Limb (tissue), 2 donors: Measurements from ENCODE around the gene R3HDM1.
"Not testable (repeated sequence)": the region's sequence is repeated elsewhere in the genome, so short reads cannot be mapped to it uniquely, and the experiment has no call there.

Experiments used
- DNase-seq, 2 donors: peaks; one replicate each; pipeline ENCODE4 v3.0.0-alpha.2; 2016; ENCODE audit errors: extremely low spot score in 2 of 2

R3HDM1 gene

DNA sequence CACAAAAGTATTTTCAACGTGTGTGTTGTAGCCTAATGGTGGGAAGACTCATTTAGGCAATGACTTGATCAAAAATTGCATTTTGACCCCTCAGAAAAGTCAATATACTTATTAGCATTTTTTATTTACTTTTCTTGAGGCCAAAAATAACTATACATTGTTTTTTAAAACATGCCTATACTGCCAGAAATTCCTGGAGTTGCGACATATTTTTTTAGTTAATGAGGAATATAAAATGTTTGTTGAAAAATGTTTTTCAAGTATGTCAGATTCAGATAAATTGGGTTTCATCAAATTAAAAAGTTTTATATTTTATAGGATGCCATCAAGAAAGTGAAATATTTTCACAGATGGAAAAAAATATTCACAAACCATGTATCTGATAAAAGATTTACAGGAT is 39.6 kb downstream of the R3HDM1 start:
- no peak for DNase-seq

DNA sequence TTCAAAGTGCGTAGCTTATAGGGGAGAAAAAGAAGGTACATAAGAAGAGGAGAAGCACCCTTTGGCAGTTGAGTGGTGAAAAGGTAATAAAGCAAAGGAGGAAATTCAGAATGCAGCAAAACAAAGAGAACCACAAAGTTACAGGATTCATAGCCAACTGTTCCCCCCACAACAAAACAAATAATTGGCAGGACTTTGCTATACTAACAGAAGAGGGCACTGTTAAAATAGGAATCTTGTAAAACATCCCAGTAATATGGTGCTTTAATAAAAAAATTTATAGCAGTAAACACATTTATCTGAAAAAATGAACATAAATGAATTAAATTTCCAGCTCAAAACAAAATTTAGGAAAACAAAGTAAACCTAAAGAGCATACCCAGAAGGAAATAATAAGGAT is 42.3 kb downstream of the R3HDM1 start:
- no peak for DNase-seq

DNA sequence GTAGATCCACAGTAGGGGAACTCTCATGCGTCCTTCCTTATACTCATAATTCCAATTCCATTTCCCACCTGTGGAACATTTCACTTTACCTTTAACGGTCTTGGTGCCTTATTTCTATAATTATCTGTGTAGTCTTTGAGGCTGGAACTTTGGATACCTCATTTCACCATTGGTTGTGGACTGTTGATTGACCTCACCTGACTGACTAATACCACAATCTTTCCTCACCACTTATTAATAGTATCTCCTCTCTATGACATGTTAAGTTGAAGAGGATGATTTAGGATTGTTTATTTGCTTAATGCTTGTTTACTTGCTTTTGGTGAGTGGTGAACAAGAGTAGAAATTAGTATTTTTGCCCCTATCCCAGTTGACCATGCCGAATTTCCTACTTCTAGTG is 50.0 kb downstream of the R3HDM1 start:
- no peak for DNase-seq

DNA sequence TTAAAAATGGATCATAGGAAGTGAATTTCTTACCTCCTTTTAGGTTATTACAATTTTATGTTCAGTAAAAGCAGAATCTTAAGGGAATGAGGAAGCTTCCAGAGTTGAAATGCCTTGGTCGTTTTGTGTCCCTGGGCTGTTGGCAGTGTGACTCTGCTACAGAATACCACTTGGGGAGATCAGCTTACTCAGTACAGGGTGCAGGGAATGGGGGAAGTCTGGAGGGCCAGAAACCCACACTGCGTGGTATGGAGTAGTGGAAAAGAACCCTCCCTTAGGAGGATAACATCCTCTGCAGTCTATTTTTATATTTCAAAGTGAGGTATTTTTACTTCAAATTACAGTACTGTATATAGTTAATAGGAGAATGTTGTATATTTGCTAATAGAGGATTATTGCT is 51.1 kb downstream of the R3HDM1 start:
- no peak for DNase-seq

DNA sequence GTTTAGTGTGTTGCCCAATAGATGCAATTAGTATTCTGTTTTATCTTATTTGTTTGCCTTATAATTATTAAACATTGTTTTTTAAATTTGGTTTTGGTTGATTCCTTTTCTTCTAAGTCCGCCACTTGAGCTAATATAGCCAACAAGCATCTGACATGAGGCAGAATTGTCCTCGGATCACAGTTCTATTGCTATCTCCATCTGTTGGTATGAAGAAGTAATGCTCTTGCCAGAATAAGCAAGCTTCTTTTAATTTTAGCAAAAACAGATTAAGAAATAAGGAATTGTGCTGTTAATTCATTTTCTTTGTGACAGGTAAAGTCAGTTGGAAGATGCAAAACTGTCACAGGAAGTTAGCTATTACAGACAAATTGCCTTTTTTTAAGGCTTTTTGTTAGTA is 54.3 kb downstream of the R3HDM1 start:
- no peak for DNase-seq

DNA sequence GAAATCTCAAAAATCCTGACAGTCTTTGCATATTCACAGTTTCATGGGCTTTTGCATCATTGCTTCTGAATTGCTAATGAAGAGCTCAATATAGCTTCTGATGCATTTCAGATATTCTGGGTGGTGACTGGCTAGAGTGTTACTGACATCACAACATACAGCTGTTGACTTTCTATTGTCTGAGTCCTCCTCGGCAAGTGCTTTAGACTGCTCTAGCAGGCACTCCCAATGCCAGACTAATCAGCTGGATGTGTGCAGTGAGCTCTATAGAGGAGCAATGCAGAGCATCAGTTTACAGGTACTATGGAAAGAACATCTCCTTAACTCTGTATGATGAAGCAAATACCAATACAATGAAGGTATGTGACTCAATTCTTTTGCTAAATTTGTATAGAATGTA is 54.9 kb downstream of the R3HDM1 start:
- DNase-seq, result no peak

DNA sequence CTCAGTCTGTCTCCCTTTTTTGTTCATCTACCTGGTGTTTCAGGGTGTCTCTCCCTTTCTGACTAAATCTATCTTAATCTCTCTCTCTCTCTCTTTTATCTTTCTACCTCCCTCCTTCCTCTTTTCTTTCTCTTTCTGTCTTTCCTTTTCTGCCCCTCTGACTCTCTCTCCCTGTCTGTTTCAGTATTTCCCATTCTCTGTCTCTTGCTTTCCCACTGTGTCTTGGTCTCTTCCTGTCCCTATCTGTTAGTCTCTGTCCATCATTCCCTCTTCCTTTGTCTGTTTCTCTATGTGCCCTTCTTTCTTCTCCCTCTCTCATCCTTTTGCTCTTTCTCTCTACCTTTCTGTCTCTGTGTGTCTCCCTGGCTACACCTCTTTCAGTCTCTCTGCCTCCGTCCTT is 56.7 kb downstream of the R3HDM1 start:
- DNase-seq, result no peak

DNA sequence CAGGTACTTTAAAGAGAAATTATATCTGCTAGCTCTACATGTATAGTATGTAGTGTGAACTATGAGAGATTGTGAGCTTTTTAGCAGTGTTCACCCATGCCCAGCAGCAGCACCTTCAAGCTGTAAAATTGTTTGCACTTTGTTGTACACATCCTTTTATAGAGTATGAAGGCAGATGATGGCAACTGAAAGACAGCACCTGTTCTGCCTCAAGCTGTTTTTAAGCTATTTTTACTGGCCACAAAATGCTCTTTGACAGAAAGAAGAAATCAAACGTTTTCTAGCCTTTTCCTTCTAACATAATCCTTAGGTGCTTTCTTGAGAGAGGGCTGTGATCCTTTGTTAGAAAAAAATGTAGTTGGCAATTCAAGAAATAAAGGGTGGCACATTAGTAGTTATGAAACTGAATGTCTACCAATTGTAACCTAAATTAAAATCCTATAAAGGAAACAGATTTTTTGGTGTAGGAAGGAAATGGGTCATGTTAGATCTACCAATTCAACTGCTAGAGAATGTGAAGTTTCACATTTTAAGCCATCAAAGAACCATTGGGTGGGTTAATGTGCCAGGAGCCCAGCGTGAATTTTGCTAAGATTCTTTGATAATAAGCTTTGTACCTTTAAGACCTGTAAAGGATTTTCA is 59.5 kb downstream of the R3HDM1 start:
- DNase-seq, result no peak

DNA sequence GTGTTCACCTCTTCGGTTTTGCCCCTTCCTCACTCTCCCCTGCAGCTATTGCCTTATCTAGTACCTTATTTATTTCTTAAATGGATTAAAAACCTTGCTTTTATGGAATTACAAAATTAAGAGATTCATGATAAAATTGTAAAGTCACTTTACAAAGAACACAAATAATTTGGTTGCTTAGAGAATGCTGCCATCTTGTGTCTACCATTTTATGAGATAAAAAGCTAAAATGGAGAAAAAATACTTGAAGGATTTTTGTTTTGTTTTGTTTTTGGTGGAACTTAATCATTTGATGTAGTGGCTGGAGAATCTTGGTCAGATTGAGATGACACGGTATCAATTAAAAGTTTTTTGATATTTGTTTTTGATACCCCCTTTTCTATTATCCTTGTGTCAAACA is 69.6 kb downstream of the R3HDM1 start:
- DNase-seq, result no peak

DNA sequence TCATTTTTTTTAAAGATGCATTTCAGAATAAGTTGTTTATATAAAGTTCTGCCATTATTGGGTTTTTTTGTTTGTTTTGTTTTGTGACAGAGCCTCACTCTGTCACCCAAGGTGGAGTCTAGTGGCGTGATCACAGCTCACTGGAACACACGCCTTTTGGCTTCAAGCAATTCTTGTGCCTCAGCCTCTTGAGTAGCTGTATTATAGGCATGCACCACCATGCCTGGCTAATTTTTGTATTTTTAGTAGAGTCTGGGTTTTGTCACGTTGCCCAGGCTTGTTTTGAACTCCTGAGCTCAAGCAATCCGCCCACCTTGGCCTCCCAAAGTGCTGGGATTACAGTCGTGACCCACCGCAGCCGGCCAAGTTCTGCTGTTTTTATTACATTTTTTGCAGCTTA is 72.3 kb downstream of the R3HDM1 start:
- no peak for DNase-seq

DNA sequence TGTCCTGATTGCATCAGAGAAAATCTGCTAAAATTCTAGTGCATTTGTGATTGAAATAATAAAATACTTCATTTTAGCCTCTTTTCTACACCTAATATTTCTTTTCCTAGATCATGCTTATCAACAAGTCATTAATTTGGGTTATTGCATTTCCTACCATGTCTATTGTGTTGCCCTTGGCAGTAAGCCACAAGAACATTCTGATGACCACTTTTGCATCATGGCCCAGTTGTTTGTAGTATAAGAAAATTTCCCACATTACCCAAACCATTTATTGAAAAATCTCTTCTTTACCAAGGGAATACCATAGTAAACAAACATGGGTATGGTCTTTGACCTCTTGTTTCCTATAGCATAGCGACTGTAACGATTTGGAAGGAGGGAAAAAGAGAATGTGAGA is 76.3 kb downstream of the R3HDM1 start:
- DNase-seq, result no peak

DNA sequence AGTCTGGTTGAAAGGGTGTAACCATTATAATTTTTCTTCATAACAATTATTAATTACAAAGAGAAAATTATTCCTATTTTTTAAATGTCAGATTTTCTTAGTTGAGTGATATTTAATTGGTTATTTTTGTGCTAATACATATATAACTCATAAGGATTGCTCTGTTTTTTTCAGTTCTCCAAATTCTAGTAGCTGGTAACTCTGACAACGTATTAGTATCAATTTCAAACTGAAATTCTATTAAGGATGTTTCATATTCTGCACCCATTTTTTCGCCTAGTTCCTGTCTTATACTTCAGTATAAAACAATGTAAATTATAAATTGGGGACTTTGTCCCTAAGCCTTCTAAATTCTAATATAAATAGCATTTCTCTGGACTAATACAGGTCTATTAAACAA is 81.0 kb downstream of the R3HDM1 start:
- no peak for DNase-seq

DNA sequence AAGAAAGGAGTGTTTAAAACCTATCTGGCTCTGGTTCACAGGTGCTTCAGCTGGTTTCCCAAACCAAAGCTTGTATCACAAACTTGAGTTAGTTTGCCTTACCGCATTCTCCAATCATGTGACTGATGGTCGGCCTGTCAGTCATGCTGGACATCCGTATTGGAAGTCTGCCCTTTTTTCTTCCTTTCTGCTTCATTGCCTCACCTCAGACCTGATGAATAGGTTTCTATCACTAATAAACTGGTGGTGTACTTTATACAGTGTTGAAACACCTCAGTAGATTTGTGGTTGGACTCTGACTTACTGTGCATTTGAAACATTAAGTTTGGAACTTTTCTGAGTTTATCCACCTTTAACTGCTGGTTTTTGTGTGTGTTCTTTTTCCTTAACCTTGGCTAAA is 84.1 kb downstream of the R3HDM1 start:
- DNase-seq, result no peak

DNA sequence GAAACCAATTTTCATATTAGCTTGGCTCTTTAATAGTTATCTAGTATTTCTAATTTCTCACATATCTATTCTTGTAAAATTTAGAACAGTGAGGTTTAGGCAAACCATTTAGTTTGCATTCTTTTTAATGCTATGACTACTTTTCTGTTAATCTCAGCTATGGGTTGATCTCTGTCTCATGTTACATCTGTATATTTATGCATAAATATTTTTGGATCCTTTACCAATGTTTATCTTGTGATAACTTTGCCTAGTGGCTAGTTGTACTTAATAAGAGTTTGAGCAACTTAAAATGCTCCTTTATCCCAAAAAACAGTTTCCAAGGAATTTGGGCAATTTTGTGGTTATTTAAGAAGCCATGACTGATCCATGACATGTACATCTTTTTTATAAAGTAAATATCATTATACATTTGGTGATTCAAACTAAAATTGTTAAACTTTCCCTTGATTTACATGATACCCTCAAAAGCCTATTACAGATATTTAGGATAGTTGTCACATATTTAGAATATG is 86.3 kb downstream of the R3HDM1 start:
- no peak for DNase-seq

DNA sequence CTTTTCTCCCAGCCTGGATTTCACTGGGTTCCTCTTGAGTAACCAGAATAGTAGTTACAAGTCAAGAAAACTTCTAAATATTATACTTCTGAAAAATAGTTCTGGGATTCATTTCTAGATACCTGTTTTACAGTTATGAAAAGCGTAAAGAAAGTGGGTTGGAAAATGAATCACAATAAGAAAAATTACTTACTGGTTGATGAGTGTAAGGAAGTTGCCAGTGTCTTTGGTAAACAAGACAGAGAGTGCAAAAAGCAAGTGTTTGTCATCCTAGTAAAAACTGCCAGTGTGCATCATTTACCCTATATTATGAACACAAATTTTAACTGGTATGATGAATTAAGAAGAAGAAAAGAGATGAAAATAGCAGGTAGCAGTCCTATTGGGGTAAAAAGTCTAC is 88.9 kb downstream of the R3HDM1 start:
- no peak for DNase-seq

DNA sequence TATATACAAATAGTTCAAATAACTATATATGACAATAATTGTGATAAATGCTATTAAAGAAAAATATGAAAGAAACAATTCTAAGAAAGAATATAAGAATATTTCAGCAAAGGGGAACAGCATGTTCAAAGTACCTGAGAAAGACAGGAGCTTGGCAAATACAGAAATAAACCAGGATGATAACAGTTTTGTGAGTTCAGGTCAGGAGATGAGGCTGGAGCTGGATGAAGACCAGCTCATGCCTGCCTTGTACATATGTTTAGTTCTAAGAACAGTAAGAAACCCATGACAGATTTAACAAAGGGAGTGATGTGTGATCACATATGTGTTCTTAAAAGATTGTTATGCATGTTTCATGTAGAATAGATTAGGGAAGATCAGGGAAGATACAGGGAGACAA is 98.2 kb downstream of the R3HDM1 start:
- no peak for DNase-seq

DNA sequence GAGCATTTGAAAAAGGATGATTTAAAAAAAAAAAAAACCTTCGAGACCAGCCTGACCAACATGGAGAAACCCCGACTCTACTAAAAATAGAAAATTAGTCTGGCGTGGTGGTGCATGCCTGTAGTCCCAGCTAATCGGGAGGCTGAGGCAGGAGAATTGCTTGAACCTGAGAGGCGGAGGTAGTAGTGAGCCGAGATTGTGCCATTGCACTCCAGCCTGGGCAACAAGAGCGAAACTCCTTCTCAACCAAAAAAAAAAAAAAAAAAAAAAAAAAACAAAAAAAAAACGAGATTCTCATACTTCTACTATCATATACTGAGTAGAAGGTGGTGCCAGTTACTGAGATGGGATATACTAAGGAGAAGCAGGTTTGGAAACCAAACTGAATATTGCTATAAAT is 98.8 kb downstream of the R3HDM1 start:
- DNase-seq, result not testable (repeated sequence)

DNA sequence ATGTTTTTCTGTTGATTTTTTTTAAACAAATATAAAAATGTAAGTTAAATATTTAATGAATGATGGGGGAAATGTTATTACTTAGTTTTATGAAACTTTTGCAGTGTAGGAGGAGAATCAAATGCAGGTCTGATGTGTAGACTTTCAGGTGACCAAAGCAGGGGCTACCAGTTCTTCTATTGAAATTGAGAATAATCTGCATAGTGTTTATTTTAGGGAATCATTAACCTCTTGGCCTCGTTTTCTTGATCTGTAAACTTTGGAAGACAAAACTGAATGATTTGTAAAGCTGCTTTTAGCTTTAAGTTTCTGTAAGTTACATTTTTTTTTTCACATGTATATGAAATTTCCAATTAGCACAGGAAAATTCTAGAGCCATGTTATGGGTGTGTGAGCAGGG is 99.2 kb downstream of the R3HDM1 start:
- no peak for DNase-seq

DNA sequence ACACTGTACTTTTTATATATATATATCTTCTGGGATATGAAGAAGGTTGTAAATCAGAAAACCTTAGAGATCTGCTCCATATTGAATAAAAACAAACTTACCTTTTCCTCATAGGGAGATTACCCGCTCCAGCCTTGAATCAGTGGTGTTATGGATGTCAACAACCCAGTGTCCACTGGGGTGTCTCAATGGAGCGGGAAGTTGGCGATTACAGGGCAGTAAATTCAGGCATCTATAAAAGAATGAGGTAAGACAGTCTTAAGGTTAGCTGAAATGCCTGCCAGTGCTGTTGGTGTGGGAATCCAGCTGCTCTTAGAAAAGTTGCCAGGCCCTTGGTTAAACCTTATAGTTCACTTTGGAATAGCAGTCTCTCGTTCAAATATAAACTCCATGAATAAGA is 102.3 kb downstream of the R3HDM1 start:
- no peak for DNase-seq

DNA sequence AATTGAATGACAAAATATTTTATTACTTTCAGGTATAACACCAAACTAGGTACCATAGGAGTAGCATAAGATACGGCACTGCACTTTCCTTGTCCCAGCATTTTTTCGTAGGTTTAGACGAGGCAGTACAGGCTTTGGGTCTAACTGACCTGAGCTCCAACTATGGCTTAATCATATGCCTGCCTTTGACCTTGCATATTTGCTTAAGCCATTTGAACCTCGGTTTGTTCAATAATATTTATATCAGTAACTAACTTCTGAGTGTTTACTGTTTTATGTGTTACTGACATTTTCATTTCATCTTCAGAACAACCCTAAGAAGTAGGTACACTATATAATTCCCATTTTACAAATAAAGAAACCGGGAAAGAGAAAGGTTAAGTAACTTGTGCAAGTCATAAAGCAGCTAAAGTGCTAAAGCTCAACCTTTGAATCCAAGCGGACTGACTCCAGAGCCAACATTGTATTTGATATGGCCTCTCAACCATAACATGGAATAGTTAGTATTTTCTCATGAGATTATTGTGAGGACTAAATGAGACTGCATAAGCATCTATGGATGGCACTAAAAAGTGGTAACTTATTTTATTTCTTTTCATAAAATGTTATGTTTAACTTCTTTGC is 104.0 kb downstream of the R3HDM1 start:
- DNase-seq, result no peak

DNA sequence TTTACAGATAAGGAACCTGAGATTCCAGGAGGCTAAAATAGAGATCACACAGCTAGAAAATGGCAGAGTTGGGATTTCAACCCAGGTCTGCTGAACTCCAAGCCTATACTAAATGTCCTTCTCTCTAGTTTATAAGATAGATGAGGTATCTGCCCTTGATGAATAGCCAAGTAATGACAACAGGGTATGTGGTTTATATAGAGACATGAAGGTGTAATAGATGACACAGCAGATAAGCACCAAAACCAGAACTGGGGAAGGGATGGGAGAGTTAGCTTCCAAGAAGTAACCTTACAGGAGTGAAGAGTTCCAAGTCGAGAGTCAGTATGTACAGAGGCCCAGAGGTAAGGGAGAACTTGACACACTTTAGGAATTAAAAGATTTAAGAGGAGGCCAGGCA is 105.7 kb downstream of the R3HDM1 start:
- no peak for DNase-seq

DNA sequence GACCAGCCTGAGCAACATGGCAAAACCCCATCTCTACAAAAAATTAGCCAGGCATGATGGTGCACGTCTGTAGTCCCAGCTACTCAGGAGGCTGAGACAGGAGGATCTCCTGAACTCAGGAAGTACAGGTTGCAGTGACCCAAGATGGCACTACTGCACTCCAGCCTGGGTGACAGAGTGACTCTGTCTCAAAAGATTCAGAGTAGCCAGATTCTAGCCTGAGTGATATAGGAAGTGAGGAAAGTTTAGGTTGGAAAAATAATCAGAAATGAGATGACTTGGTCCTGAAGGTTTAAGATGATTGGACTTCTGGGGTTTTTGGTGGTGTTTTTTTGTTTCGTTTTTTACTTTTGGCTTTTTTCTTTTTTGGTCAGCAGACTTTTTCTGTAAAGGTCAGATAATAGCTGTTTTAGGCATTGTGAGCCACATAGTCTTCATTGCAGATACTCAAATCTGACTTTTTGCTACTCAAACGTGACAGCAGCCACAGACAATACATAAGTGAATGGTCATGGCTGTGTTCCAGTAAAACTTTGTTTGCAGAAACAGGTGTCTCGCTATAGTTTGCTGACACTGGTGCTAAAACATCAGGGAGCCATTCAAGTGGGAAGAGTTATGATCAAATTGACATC is 106.3 kb downstream of the R3HDM1 start:
- no peak for DNase-seq

DNA sequence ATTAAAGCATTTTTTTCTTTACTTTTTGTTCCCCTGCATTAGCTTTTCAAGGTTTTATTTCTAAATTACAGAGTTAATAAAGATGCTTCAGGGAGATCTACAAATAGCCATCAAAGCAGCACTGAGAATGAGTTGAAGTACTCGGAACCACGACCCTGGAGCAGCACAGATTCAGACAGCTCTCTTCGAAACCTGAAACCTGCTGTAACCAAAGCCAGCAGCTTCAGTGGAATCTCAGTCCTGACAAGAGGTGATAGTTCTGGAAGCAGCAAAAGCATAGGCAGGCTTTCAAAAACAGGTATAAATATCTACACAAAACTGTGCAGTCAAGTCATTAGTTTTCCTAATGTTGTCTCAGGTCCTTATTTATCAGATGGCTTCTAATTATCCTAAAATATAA is 107.5 kb downstream of the R3HDM1 start:
- DNase-seq, result no peak
